Activated CD8-positive, alpha-beta T cell treated with anti-CD3 and anti-CD28 coated beads for 36 hours (primary cell): ENCODE measurements around the gene EML3. TPM values are rescaled to one million over a fixed set of nuclear protein-coding genes. Genes with fewer than 3 reads are reported as not detected.
A peak's percentile ranks its signal among the peaks of the same experiment; 100 is the strongest.

Experiments used
- ATAC-seq: fragments of 200-7000 bp; cut with Tn5 transposase; one replicate; pipeline ENCODE4 v1.10.0; 2021; ENCODE audit warnings: mild to moderate bottlenecking, moderate library complexity
- CTCF ChIA-PET: fragments of 350-600 bp; sonication (Branson Sonifier 250); formaldehyde crosslinking; loops from one replicate; lab custom pipeline; 2021; ENCODE audit warnings: antibody characterized with exemption; lab: Charles Lee
- POLR2A ChIA-PET: fragments of 350-600 bp; sonication (Branson Sonifier 250); formaldehyde crosslinking; loops from one replicate; lab custom pipeline; 2021; ENCODE audit warnings: antibody characterized with exemption; lab: Charles Lee
- DNase-seq: peaks from one replicate; pipeline ENCODE4 v3.0.0-alpha.2; 2020
- H3K27ac Mint-ChIP-seq: one replicate; pipeline ENCODE4 v1.8.0; 2021; ENCODE audit warnings: mild to moderate bottlenecking, mixed read lengths
- H3K27me3 Mint-ChIP-seq: one replicate; pipeline ENCODE4 v1.8.0; 2021; ENCODE audit warnings: mixed read lengths
- H3K36me3 Mint-ChIP-seq: one replicate; pipeline ENCODE4 v1.8.0; 2021; ENCODE audit warnings: low read depth, mixed read lengths
- H3K4me1 Mint-ChIP-seq: one replicate; pipeline ENCODE4 v1.8.0; 2021; ENCODE audit warnings: low read depth, mixed read lengths
- H3K4me3 Mint-ChIP-seq: one replicate; pipeline ENCODE4 v1.8.0; 2021; ENCODE audit warnings: mild to moderate bottlenecking, moderate library complexity, mixed read lengths
- H3K9me3 Mint-ChIP-seq: one replicate; pipeline ENCODE4 v1.8.0; 2021; ENCODE audit warnings: mixed read lengths
- intact Hi-C: fragments of 100-400 bp; cut with micrococcal nuclease; formaldehyde crosslinking; loops from one replicate; pipeline ENCODE4 v1.10.0; 2022
- total RNA-seq, 2 experiments: library from RNA; stranded (reverse); gene quantifications; one replicate each; pipeline ENCODE4 v1.2.3, GENCODE V29; 2021
- TF ChIP-seq, protein P1 (sequence below): fragments of 200-600 bp; IDR thresholded peaks from one replicate; pipeline ENCODE4 v1.8.0; 2022; ENCODE audit warnings: antibody characterized with exemption, mild to moderate bottlenecking

EML3 gene
- total RNA-seq, 2 experiments from 2014 or later: 115 to 120 TPM

- ATAC-seq (no peak), DNase-seq (no peak)
- H3K27ac Mint-ChIP-seq: peak overlapping the region; percentile 99
- ChIA-PET POLR2A (interaction anchor here (1.4 to 13.3 kb wide), 10 partner anchors 8 to 208 kb away, joined by 4 to 263 read pairs (median 7); partner anchors contain the start of genes B3GAT3, C11orf98, CSKMT and LBHD1), CTCF (interaction anchor here (1.1 to 1.6 kb wide), 3 partner anchors 47 to 222 kb away, joined by 3 to 4 read pairs (median 3); partner anchors contain the start of gene ZBTB3)
- peaks cover 30% of the 10 kb centered on the region for H3K4me1 Mint-ChIP-seq
- H3K27me3 Mint-ChIP-seq: no peaks in the 10 kb centered on the region
- H3K4me3 Mint-ChIP-seq: peak overlapping the region; percentile 100
- TF ChIP-seq, protein P1, sequence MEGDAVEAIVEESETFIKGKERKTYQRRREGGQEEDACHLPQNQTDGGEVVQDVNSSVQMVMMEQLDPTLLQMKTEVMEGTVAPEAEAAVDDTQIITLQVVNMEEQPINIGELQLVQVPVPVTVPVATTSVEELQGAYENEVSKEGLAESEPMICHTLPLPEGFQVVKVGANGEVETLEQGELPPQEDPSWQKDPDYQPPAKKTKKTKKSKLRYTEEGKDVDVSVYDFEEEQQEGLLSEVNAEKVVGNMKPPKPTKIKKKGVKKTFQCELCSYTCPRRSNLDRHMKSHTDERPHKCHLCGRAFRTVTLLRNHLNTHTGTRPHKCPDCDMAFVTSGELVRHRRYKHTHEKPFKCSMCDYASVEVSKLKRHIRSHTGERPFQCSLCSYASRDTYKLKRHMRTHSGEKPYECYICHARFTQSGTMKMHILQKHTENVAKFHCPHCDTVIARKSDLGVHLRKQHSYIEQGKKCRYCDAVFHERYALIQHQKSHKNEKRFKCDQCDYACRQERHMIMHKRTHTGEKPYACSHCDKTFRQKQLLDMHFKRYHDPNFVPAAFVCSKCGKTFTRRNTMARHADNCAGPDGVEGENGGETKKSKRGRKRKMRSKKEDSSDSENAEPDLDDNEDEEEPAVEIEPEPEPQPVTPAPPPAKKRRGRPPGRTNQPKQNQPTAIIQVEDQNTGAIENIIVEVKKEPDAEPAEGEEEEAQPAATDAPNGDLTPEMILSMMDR: no peak
- H3K9me3 Mint-ChIP-seq: no peaks in the 10 kb centered on the region
- peaks cover 39% of the 10 kb centered on the region for H3K36me3 Mint-ChIP-seq
- intact Hi-C loops: loop anchor here (5.0 kb wide), 1 partner anchor 35 kb away; the partner anchor contains the start of genes EML3 and ROM1
These were observed 34.4 kb upstream of the EML3 start for GRCh38 chr11:62646825-62647608.

DNA sequence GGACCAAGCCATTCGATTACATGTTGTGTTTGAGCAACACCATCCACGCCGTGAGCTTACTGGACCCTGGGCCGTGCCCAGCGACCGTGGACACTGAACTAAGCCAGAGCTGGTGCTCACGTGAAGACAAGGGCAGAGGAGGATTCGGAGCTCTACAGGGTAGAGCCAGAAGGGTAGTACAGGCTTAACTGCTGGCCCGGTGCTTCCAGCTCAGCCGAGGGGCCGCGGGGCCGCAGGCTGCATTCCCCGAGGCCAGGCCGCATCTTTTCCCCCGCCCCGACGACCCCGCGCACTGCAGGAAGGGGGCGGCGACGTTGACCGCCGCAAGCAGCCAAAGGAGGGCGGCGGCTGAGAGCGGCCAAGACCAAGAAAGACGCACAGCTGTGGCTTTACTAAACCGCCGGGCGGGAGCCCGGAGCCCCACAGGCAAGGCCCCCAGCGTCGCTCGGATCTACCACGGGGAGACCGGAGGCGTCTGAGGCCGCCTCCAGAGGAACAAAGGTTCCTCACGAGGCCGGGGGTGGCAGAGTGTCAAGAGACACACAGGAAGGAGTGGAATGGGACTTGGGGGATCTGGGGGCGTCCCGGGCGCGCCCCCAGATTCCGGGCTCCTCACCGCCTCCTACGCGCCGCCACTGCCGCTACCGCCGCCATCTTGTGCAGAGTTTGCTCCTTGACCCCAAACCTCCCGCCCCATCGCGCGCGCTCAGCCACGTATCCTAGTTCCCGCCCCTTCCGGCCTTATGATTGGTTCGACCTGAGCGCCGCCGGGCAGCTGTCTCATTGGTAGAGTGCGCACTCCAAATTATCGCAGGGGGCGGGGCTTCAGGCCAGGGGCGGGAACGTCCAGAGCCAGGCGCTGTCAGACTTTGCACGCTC lies 33.6 kb upstream of the EML3 start, which contains the start of gene GANAB:
TSS of gene GANAB (minus strand) at position 668 of the 879 bp plus-strand sequence. CDS start at position 654, 14 bp downstream.
- CTCF ChIA-PET: interaction anchor here (0.8 to 1.6 kb wide), 3 partner anchors 35 to 108 kb away, joined by 3 to 4 read pairs (median 3); partner anchors contain the start of gene ZBTB3
- DNase-seq: peak; percentile 100
- peaks cover 30% of the 10 kb centered on the region for H3K4me1 Mint-ChIP-seq
- ATAC-seq: peak; percentile 98
- no peaks in the 10 kb centered on the region for H3K27me3 Mint-ChIP-seq
- POLR2A ChIA-PET: interaction anchor here (0.8 to 13.3 kb wide), 15 partner anchors 9 to 209 kb away, joined by 3 to 263 read pairs (median 6); partner anchors contain the start of genes B3GAT3, C11orf98, CSKMT and LBHD1
- TF ChIP-seq, protein P1: no peak
- H3K36me3 Mint-ChIP-seq: peaks cover 40% of the 10 kb centered on the region
- H3K4me3 Mint-ChIP-seq: peak within 1 kb of the TSS; percentile 100
- intact Hi-C loops: loop anchor here (5.0 kb wide), 1 partner anchor 34 kb away; the partner anchor contains the start of genes EML3 and ROM1
- no peaks in the 10 kb centered on the region for H3K9me3 Mint-ChIP-seq
- peak within 1 kb of the TSS; percentile 99 for H3K27ac Mint-ChIP-seq

DNA sequence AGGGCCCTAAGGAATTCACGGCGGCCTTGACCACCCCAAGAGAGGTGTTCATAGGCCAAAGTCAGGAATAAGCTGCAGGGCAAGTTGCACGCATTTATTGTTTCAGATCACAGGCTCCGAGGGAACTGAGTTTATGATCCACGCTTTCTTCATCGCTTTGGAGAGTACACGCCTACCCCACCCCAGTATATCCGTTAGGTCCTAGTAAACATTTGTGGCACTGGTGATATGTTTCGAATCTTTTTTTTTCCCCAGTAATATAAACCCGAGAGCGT lies 33.0 kb upstream of the EML3 start:
- DNase-seq: peak; percentile 18
- no peaks in the 10 kb centered on the region for H3K9me3 Mint-ChIP-seq
- no peaks in the 10 kb centered on the region for H3K27me3 Mint-ChIP-seq
- H3K27ac Mint-ChIP-seq: peak overlapping the region; percentile 99
- peak overlapping the region; percentile 100 for H3K4me3 Mint-ChIP-seq
- TF ChIP-seq, protein P1: no peak
- intact Hi-C loops: loop anchor here (5.0 kb wide), 1 partner anchor 33 kb away; the partner anchor contains the start of genes EML3 and ROM1
- peaks cover 31% of the 10 kb centered on the region for H3K4me1 Mint-ChIP-seq
- peaks cover 41% of the 10 kb centered on the region for H3K36me3 Mint-ChIP-seq
- POLR2A ChIA-PET: interaction anchor here (0.8 to 13.3 kb wide), 14 partner anchors 10 to 210 kb away, joined by 3 to 263 read pairs (median 6); partner anchors contain the start of genes B3GAT3, C11orf98, CSKMT and LBHD1
- ATAC-seq: no peak
- CTCF ChIA-PET: no interaction called here

GRCh38 chr11:62644220-62644619 lies 31.6 kb upstream of the EML3 start:
- DNase-seq: no peak
- Mint-ChIP-seq H3K9me3 (no peaks in the 10 kb centered on the region), H3K36me3 (peaks cover 47% of the 10 kb centered on the region), H3K4me1 (peaks cover 39% of the 10 kb centered on the region), H3K27ac (peak overlapping the region; percentile 47), H3K4me3 (peak overlapping the region; percentile 53), H3K27me3 (no peaks in the 10 kb centered on the region)
- ChIA-PET POLR2A (interaction anchor here (1.4 to 13.3 kb wide), 6 partner anchors 15 to 211 kb away, joined by 3 to 263 read pairs (median 10); partner anchors contain the start of genes B3GAT3, C11orf98, CSKMT and LBHD1), CTCF (interaction anchor here (0.7 kb wide), 1 partner anchor 52 kb away, joined by 3 read pairs; no protein-coding TSS in a partner anchor)
- TF ChIP-seq, protein P1: no peak
- no peak for ATAC-seq
- intact Hi-C loops: no loop called here
